NCI-H1694 treated with DMSO at 0.1 percent for 48 hours (cell line): ENCODE measurements around the gene IL17RB.

ENCODE experiments used
- DNase-seq: peaks from one replicate; lab custom pipeline; 2025; lab: John Stamatoyannopoulos, UW

IL17RB gene

DNA sequence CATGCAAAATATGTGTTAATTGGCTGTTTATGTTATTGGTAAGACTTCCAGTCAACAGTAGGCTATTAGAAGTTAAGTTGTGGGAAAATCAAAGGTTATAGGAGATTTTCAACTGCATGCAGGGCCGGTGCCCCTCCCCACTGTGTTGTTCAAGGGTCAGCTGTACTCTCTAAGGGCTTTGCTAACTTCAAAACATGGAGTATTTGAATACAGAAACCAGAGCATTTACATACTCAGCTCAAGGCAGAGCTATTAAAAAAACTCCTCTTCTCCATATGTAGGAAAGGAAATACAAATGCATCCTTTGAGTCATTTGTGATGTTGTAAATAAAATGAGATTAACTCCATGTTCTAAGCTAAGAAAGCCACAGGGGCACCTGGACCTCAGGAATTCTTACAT lies 16.8 kb downstream of the IL17RB start:
- no peak for DNase-seq

DNA sequence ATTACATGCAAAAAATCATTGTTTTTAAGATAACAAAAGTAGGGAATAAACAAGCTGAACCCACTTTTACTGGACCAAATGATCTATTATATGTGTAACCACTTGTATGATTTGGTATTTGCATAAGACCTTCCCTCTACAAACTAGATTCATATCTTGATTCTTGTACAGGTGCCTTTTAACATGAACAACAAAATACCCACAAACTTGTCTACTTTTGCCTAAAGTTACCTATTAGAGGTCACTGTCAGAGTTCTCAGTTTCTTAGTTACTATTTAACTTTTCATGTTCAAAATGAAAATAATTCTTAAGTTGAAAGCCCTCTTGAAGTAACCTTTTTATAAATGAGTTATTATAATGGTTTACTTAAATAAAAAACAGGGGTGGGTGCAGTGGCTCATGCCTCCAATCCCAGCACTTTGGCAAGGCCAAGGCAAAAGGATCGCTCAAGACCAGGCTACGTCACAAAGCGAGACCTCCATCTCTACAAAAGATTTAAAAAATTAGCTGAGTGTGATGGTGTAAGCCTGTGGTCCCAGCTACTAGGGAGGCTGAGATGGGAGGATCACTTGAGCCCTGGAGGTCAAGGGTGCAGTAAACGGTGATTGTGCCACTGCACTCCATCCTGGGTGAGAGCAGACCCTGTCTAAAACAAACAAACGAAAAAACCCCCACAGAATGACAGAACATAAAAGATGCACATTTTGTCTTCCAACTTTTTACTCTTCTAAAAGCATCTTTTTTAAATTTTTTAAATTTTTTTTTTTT lies 19.5 kb downstream of the IL17RB start:
- no peak for DNase-seq

DNA sequence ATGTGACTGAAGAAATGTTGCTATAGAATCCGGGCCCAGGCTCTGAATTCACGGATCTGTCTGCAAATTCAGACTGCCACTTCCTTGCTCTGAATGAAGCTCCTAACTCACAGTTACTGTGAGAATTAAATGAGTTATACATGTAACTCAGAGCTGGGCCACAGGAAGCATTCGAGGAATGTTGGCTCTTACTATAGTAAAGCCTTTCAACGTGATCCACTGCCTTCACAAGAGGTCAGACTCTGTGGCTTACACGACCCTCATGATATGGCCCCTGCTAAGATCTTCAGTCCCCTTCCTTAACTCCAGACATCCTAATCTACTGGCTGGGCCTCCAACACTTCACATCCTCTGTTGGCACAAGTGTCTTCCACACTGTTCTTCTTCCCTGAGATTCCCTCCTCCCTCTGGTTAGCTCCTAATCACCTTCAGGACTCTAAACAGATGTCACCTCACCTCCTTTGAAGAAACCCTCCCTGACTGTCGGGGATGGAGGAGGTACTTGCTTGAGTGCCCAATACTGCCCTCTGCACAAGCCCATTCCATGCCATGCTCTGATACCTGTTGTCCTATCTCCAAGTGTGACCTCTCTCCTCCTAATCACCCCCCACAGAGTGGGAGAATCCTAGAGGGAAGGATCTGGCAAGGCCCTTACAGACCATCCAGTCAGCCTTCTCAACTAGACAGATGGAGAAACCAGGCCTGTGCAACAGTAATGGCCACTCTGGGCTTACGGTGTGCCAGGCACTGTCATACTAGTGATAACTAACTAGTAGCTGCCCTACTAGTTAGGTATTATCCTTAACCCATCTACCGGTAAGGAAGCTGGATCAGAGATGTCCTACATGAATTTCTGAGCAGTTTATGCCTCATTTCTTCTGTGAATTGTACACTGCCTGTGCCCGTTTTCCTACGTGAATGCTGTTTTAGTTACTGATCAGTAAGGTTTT lies 34.3 kb downstream of the IL17RB start:
- DNase-seq: no peak

DNA sequence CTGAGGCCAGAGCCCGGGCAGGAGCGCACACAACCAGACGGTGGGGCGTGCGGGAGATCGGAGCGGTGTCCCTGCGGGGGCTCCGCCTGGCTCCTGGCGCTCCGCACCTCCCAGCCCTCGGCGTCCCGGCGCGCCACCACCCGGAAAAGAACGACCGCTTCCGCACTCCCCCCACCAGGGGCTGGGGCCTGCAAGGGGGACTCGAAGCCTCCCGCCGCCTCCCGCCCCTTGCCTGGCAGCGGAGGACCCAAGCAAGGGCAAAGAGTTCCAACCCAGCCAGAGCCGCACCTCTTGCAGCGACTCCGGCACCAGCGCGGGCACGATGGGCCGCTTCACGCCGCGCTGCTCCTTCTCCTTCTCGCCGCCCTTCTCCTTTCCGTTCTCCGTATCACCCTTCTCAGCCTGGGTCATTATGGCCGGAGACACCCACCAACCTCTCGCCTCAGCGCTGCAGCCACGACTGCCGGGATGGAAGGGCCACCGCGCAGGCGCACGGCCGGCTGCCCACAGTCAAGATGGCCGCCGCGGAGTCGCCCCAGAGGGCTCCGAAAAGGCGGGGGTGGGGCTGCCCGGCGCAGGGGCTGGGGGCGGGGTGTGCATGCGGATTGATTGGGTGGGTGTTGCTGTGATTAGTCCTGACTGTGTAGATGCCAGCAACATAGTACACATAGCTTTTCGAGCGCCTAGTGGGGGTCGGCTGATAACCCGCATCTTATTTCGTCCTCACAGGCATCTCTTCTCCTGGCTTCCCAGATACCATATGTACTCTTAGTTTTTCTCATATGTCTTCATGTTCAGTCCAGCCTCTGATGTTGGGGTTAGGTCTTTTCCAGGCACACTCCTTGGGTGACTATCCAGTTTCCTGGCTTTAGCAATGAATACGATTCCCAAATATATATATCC lies 35.6 kb downstream of the IL17RB start, which contains the start of gene ACTR8:
Gene ACTR8 (minus strand): TSS at position 462 of the 903 bp plus-strand sequence. CDS start 51 bp downstream, at position 411.
- peak; percentile 9 for DNase-seq

DNA sequence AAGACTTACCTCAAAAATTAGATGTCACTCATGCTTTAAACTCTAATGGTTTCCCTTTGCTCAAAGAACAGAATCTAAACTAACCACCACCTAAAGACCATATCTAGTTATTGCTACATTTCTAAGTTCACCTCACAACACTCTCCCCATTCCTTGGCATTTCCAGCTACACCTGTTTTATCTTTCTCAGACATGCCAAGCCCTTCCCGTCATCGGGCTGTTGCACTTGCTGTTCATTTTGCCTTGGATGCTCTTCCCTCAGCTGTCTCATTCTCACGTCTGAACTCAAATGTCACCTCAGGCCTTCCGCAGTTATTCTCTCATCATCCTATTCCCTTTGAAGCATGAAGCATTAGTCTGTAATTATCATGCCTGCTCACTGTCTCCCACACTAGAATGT lies 36.6 kb downstream of the IL17RB start:
- DNase-seq: no peak

DNA sequence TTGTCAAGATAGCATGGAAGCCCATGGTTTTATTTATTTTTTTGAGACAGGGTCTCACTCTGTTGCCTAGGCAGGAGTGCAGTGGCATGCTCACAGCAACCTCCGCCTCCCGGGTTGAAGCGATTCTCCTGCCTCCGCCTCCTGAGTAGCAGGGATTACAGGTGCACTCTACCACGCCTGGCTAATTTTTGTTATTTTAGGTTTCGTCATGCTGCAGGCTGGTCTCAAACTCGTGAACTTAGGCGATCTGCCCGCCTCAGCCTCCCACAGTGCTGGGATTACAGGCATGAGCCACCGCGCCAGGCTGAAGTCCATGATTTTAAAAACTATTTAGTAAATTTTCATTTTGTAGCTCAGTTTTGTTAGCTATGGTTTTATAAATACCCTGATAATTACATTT lies 38.3 kb downstream of the IL17RB start:
- no peak for DNase-seq

DNA sequence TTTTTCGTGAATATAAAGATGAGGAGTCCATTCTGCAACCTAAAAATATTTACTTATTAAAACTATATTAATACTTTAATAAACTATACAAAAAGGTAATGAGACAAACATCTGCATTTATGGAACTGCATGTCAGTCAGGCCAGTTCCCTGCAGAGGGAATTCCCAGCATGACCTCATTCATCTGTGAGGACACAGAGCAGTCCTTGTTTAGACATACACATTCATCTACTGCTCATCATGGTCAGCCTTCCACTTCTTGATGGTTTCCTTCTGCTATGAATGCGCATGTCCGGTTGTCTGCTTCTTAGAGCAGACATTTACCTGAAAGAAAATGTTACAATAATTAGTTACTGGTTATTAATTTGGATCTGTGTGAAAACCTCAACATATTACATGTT lies 38.9 kb downstream of the IL17RB start:
- DNase-seq: no peak

DNA sequence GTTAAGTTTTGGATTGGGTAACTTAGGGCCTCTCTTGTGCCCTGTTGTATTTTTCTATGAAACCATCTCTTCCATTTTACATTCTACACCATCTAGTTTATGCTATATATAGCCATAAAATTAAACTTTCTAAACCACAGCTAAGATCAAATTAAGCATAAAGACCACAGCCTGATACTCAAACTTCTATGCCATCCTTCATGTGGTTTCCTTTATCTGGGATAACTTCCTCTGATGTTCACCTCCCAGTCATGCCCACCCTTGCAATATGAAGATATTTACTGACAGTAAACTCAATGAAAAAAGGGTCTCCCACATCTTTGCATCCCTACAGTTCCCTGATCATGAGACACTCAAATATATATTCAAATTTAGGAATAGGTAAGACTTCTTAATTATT lies 41.1 kb downstream of the IL17RB start:
- DNase-seq: no peak

DNA sequence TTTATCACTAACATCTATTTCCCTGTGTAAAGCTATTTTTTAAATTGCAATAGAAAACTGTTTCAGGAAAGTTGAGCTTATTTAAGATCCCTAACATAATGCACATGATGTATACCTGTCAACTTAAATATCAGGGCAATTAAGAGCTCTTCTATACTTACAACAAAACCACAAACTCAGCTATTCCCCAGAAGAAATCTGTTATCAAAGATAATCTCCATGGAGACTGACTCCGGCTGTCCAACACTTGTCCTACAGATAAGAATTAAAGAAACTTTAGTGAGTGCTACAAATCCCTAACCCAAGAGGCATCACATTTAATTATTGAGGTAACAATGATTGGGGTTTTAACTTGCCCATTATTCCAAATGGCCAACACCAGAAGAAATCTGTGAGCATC lies 41.9 kb downstream of the IL17RB start:
- DNase-seq: no peak

DNA sequence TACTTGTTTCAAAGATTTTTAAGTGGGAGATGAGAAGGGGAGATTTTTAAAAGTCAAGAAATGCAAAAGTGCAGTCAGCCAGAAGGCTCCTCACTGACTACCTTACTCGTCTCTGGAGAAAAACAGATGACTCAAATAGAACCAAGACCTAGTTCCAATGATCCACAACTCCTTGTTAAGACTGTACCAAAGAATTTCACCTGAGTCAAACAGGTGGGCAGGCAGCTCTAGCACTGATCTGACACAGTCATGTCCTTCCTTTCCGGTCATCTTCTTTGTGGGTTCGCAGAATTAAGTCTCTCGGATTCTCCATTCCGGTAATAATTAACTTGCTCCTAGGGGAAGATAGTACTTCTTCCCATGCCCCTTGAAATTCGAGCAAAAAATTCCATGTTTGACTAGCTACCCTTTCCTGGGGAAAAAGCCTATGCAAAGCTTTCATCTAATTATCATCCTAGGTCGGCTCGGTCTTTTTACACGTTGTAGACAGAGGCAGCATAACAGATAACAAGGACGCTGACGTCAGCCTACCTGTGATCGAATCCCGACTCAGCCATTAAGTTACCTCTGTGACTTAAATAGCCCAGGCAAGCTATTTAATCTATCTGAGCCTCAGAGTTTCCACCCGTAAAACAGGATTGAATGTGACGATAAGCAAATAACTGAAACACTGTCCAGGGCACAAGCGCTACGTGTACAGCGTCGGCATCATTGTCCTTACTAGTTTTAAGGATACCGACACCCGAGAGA lies 44.5 kb downstream of the IL17RB start:
- DNase-seq: no peak

DNA sequence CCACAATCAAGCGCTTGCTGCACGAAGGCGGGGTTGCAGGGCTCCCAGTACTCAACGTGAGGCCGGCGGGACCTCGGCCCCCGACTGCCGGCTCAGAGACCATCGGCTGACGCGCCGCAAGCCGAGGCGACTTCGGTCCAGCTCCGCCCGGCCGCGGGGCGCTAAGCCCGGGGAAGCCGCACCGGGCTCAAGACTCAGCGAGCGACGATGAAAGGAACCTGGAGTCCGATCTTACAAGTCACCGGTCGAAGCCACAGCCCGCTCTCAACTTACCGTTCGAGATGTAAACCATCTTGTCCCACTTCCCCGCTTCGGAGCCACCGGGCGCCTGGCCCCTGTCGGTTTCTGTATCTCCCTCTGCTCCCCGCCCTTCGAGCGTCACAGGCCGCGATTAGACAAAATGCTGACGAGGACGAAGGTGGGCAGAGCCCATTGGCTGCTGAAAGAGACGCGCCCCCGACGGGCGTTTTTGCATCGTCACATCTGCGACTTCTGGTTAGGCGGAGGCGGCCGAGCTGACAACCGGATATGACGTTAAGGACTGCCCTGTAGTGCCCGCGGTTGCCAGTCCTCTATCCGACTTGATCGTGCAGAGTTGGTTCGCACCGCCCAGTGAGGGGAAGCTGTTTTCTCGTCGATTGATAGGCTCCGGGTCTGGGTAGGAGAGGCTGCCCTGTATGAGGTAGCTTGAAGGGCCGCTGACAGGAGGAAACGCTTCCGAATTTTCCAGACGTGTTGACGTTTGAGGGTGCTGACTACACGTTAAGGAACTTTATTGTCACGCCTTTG lies 45.3 kb downstream of the IL17RB start, which contains the start of gene SELENOK:
Gene SELENOK (minus strand): TSS at position 363 of the 789 bp plus-strand sequence.
- peak; percentile 91 for DNase-seq

DNA sequence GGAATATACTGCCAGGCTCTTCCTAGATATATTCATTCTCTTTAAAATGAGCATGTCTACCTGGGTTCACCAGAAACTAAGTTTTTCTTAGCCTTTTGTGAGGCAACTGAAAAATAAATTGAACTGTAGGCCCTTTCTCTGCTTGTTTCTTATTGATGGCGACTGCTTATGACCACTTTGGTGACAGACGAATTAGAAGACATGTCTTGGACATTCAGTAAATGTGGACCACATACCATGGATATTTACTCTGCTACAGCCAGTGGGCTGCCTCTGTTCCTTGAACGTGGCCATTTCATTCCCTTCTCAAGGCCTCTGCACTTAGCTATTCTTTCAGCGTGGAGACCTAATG lies 45.9 kb downstream of the IL17RB start:
- no peak for DNase-seq

DNA sequence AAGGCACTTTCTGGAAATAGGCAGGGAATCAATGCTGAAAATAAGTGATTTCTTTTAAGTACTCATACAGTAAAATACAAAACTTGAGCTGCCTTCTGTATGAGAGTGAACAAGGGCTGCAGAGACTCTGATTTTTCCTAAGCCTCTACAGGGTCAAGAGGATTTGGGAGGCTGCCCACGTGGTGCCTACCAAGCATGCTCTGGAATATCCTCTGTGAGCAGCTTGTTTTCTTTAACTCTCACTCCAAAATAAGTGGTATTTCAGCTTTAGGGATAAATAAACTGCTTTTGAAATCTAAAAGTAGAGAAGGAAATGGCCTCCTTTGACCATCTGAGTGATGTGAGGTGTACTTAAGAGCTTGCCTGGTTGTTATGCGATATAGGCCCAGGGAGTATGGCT lies 53.4 kb downstream of the IL17RB start:
- no peak for DNase-seq

DNA sequence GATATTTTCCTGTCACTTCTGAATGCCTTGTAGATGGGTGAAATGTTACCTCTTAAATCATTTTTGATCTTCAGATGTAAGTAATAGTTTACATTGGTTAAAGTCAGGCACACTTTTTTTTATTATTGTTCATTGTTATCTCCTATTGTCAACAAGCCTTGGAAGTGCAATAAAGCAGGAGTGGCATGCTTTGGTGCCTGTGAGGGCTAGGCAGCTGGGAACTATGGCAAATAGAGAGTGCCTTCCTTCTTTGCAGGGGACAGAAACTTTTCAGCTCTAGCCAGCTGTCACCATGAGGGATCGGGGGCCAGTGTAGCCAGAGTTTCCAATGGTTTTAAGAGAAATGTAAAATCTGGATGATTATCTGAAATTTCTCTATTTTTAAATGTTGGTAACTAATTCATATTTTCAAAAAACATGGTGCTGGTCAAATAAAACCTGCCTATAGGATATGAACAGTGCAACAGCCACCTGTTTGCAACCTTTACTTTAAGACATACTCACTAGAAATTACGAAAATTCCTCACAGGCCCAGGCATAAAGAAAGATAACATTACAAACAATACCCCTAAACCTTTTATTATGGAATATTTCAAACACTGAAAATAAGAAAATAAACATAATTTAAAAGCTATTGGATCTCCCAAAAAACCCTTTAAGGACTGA lies 54.4 kb downstream of the IL17RB start:
- DNase-seq: no peak

DNA sequence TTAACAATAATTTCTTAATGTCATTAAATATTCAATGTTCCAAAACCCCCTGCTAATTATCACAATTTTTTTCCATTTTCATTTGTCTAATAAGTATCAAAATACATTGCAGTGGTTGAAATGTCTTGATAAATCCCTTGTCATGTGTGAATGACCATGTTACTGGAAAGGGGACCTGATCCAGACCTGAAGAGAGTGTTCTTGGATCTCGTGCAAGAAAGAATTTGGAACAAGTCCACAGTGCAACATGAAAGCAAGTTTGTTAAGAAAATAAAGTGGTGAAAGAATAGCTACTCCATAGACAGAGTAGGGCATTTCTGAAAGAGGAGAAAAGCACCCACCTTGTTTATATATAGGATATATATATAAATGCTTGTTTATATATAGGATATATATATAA lies 55.7 kb downstream of the IL17RB start:
- DNase-seq: no peak

DNA sequence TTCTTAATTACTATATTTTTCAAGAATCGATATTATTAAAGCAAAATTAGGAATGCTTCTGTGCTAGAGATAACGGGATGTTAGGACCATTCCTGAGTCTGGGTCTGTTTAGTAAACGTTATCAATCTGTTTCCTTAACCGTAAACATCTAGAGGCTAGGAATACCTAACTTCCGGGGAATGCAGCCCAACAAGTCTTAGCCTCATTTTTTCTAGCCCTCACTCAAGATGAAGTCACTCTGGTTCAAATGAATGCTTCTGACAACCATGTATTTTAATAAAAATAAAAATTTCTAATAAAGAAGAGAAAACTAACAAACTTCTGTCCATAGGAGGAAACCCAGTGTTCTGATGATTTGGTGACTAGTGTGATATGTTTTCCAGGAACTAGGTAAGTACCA lies 56.3 kb downstream of the IL17RB start:
- no peak for DNase-seq

DNA sequence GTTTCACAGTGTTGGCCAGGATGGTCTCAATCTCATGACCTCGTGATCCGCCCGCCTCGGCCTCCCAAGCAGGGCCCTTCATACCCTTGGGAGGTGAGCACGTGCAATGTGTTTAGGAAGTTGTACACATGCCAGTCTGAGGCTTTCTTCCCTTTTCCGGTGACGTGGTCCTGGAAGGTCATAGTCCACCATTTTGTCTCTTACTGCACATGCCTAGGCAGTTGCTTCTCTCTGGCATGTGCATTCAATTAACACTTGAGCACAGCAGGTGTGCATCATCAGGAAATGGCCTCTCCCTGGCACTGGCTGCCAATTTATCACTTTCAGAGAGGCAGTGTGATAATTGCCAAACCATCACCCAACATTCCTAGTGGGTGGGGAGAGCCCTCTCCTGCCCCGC lies 67.0 kb downstream of the IL17RB start:
- DNase-seq: no peak
